ENCODE results near the gene KIF21A.
"Not testable (repeated sequence)": the region's sequence is repeated elsewhere in the genome, so short reads cannot be mapped to it uniquely, and the experiment has no call there.

KIF21A gene, protein sequence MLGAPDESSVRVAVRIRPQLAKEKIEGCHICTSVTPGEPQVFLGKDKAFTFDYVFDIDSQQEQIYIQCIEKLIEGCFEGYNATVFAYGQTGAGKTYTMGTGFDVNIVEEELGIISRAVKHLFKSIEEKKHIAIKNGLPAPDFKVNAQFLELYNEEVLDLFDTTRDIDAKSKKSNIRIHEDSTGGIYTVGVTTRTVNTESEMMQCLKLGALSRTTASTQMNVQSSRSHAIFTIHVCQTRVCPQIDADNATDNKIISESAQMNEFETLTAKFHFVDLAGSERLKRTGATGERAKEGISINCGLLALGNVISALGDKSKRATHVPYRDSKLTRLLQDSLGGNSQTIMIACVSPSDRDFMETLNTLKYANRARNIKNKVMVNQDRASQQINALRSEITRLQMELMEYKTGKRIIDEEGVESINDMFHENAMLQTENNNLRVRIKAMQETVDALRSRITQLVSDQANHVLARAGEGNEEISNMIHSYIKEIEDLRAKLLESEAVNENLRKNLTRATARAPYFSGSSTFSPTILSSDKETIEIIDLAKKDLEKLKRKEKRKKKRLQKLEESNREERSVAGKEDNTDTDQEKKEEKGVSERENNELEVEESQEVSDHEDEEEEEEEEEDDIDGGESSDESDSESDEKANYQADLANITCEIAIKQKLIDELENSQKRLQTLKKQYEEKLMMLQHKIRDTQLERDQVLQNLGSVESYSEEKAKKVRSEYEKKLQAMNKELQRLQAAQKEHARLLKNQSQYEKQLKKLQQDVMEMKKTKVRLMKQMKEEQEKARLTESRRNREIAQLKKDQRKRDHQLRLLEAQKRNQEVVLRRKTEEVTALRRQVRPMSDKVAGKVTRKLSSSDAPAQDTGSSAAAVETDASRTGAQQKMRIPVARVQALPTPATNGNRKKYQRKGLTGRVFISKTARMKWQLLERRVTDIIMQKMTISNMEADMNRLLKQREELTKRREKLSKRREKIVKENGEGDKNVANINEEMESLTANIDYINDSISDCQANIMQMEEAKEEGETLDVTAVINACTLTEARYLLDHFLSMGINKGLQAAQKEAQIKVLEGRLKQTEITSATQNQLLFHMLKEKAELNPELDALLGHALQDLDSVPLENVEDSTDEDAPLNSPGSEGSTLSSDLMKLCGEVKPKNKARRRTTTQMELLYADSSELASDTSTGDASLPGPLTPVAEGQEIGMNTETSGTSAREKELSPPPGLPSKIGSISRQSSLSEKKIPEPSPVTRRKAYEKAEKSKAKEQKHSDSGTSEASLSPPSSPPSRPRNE (N-terminal part only)

DNA sequence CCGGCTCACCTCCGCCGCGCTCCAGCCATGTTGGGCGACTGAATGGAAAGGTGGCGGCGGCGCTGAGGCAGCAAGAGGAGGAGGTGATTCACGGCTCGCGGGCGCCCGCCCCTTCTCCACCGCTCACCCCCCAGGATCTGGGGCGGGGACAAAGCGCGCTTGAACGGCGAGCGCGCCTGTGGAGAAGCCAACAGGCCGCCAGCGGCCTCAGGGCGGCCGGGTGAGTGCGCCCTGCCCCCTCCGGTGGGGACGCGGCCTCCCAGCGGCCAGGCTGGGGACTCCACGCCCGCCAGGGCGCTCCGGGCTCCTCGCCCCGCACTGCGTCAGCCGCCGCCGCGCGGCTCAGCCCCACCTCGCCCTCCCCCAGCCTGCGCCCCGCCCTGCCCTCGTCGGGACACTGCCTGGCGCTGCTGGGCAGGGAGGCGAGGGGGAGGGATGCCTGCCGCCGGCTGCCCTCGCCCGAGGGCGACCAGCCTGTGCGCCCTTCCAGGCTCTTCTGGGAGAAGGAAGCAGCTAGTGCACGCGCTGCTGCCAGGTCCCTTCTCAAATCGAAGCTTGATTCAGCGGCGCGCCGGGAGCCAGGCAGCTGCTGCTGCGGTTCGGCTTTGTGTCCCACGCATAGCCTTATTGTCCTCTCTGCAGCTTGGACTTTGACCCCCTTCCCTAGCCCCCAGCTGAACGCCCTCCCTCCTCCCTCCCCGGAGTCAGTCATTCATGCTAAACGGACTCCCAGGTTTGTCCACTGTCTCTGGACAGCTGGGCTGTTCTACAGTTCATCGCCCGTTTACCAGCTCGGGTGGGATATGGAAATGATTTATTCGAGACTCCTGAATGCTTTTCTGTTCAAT, at the start of gene KIF21A:
Gene KIF21A, minus strand, starts transcription at position 40 of the 848 bp plus-strand sequence. CDS start 150 bp downstream, outside the sequence.
- peak; percentile 49 to 97 (median 84) for DNase-seq

DNA sequence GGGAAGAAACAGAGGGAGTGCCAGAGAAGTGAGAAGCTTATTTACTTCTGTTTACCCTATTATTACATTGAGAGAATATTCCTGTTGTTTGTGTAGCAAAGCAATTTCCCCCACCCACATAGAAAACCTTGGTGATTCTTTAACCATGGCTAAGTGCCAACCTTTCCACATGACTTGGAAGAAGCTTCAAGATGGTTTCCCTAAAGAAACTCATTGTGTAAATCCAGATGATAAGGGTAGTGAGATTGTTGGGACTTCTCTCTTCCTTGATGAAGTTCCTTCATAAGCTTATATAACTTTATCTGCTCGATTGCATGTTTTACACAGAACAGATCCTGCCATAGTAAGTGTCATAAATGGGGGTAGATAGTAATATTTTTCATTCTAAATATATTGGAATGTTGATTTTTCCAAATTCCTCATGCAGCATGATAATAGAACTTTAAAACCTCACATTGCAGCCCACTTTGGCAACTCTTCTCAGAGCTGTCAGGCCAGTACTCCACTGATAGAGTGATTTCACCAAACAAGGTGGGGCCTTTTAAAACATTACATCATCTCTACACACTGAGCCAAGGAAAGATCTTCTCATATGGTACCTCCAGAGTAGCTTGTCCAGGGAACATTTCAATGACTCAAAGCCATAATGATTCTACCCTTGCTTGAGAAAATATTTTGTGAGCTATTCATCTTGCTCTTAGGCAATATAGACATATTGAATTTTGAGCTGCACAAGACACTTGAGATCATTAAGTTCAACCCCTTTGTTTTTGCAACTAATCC, 47.8 kb upstream of the KIF21A start:
- DNase-seq: no peak

DNA sequence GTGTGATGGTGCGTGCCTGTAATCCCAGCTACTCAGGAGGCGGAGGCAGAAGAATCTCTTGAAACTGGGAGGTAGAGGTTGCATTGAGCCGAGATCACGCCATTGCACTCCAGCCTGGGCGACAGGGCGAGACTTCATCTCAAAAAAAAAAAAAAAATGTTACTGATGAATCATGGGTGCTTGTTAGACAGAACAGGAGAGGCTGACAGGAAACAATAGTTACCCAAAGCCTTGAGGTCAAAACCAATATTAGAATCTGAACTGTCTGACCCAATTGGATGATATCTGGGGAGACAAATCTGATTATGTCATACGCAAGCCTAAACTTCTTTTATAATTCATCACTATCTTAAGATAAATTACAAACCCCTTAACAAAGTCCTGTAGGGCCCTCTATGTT, 40.7 kb upstream of the KIF21A start:
- DNase-seq: no peak

GRCh38 chr12:39483042-39483441, 40.1 kb upstream of the KIF21A start:
- no peak for DNase-seq

GRCh38 chr12:39476894-39477293, 34.0 kb upstream of the KIF21A start:
- DNase-seq: no peak

- no peak for DNase-seq
Observed at GRCh38 chr12:39476121-39476520, 33.2 kb upstream of the KIF21A start.

- not testable (repeated sequence) for DNase-seq
Observed at GRCh38 chr12:39475136-39475535, 32.2 kb upstream of the KIF21A start.

DNA sequence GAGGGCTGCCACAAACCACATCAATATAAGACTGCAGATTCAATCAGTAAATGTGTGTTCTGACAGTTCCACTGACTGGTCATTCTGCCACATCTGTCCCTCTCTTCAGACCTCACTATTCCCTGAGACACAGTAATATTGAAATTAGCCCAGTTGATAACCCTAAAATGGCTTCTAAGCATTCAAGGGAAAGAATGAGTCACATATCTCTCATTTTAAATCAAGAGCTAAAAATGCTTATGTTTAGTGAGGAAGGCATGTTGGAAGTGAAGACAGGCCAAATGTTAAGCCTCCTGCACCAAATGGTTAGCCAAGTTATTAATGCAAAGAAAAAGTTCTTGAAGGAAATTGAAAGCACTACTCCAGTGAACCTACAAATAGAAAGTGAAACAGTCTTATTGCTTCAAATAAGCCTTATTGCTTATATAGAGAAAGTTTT, 24.5 kb upstream of the KIF21A start:
- DNase-seq: no peak

DNA sequence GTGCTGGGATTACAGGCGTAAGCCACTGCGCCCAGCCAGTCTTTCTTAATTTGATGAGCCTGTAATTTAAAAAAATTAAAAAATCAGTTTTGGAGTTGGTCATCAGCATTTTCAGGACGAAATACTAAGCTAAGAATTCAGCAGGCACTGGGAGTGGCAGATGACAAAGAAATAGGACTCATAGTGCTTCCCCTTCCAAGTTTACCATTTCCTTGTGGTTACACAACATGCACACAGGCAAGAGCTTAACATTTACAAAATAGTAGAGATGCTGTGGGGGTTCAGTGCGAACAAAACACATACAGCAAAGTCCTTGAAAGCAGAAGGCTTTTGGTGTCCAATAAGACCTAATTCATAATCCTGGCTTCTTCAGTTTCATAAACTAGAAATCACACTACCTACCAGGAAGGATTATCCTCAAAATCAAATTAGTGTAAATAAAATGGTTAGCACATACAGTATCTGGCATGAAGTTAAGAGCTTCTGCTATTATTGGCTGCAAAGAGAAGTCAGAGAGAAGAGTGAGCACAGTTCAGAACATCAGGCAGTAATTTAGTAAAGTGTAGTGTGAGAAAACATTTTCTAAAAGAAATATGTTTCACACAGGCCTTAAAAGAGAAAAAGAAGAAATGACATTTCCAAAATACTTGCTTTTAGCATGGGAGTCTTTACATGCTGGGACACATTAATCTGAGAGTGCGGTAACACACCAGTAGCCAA, 22.2 kb upstream of the KIF21A start:
- DNase-seq: no peak

DNA sequence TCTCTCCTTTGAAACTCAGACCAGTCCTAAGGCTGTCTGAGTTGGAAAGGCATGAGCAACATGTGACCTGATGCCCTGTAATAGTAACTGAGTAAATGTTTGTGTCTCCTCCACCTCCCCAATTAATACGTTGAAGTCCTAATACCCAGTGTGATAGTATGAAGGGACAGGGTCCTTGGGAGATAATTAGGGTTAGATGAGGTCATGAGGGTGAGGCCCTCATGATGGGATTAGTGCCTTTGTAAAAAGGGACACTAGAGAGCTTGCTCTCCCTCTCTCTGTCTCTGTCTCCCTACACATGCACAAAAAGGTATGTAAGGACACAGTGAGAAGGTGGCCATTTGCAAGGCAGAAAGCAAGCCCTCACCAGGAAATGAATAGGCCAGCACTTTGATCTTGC, 18.1 kb upstream of the KIF21A start:
- no peak for DNase-seq

- no peak for DNase-seq
Observed at GRCh38 chr12:39459027-39459434, 16.1 kb upstream of the KIF21A start.

DNA sequence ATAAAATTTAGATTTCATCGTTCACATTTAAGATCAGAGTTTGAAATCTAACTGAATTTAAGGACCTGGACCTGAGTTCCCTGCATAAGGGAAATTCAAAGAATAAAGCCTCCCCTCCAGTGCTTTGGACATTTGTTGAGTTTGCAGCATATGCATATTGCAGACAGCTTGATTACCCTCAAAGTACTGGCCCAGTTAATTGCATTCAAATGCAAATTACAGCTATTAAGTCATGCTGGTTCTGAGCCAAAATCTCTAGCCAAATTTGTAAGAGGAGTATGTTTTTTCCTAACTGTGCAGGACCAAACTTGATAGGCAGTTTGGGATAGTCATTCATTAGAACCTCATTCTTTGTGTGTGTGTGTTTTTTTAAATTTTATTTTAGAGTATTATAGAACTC, 9.1 kb upstream of the KIF21A start:
- DNase-seq: peak in 3 of 58 donors; percentile 2 to 63 (median 37)

DNA sequence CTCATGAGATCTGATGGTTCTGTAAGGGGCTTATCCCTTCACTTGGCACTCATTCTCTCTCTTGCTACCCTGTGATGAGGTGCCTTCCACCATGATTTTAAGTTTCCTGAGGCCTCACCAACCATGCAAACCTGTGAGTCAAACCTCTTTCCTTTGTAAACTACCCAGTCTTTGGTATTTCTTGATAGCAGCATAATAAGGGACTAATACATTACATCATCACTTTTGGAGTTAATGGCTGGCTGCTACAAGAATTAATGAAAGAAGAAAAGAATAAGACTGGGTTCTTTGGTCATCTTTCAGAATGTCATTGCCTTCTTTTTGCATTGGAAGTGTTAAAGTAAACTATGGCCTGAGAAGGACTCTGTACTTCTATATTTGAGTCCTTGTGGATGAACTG, 5.1 kb upstream of the KIF21A start:
- no peak for DNase-seq

GRCh38 chr12:39443929-39444209, 949 bp upstream of the KIF21A start:
- DNase-seq: peak in 2 of 58 donors; percentile 17 to 62

DNA sequence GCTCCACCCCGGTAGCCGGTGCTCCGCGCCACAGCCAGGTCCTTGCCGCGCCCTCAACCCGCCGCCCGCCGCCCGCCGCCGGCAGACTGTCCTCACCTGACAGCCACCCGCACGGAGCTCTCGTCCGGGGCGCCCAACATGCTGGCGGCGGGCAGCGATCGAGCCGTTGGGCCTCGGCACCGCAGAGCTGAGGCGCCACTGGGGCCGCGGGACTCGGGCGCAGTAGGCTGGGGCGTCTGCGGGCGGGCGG, 164 bp downstream of the KIF21A start:
- peak in 7 of 58 donors; percentile 55 to 81 (median 70) for DNase-seq

DNA sequence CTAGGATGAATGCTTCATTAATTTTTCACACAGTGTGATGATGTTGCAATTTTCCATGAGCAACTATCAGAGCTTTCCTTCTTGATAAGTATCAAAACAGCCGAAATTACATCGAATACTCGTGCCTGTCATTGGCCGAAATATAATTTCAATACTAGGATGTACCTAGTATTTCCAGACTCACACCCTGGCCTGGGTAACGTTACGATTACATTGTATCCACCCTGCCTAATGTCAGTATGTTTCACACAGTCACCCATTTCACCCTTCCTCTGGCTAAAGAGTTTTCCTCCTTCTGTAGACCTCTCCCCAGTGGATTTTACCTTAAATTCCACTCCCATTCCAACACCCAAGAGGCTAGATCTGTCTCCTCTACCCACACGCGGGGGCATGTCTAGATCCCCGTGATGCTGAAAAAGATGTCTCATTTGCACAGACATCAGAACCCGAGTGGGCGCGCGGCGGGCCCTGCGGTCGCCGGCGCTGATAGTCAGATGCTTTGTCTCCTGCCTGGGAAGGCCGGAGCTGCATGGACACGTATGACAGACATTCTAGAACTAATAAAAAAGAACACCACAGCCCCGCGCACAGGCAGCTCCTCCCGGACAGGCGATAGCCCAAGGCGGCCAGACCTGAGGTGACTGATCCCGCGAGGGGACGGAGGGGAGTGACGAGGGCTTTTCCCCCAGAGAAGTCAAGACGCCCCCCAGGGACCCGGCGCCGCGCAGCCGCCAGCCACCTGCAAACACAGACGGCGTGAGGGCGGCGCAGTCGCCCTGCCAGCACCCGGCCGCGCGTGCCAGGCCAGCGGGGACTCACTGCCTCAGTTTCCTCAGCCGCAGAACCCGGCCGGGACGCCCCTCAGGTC, 723 bp downstream of the KIF21A start:
- DNase-seq: peak in 56 of 58 donors; percentile 8 to 78 (median 57)

DNA sequence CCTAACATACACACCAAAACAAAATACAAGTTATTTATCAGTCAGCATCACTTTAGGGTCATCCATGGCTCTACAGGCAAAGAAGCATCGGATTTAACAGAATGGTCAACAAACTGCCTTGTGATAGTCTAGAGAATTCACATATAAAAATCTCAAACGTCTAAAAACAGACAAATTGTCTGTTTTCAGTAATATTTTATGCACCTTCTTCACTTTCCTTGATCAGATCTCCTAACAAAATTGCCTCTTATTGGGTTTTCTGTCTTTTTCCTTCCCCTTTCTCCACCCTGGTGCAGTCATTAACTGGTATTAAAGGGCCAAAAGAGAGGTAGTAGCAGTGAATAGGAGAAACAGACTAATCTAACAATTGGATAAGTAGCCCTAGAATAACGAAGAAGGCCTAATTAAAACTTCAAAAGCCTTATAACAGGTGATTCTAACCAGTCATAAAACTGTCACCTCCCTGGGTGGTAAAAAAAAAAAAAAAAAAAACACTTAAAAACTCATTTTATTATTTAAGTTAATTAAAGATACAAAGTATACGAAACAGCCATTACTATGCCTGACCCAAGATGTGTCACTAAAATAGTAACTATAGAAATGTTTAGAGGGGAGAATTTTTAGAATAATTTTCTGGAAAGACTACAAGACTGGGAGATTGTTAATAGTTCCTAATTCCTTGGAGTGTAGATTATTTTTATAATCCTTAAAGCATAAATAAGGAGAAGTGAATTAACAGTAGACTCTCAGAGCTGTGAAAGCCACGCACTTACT, 1.5 kb downstream of the KIF21A start:
- DNase-seq: no peak
